ENCODE measurements around the gene SPATA20. TPM values are rescaled to one million over a fixed set of nuclear protein-coding genes. Genes with fewer than 3 reads are reported as not detected.

Gene SPATA20
- 149 and 176 TPM in 2 replicates for total RNA-seq (2022)
- Bru-seq, nascent RNA, result percentile 83 among the genes with signal in this experiment
- percentile 87 among the genes with signal in this experiment for BruChase-seq, experiment 1, labeled RNA remaining after a 2-hour chase
- BruChase-seq, experiment 2, labeled RNA remaining after a 6-hour chase, result percentile 92 among the genes with signal in this experiment
- long read RNA-seq, transcript SPATA20-201 (17 exons, 2,719 nt), result minor isoform, 31 of 192 reads
- long read RNA-seq, transcript SPATA20-205 (17 exons, 2,734 nt), result major isoform, 53 of 192 reads
- long read RNA-seq, partial matches to known transcripts, result 47 of 192 reads
- long read RNA-seq, other reads (novel, unspliced or antisense), result 57 of 192 reads

GRCh38 chr17:50547035-50547735 lies at the start of gene SPATA20:
Gene SPATA20 (plus strand): TSS chr17:50547174. CDS start chr17:50547209, 35 bp downstream.
- Mint-ChIP-seq H3K9me3 (ENCODE audit: unreplicated experiment) (no peaks in the 10 kb centered on the region), H3K36me3 (ENCODE audit: insufficient read depth, unreplicated experiment) (peaks cover 25% of the 10 kb centered on the region), H3K4me3 (ENCODE audit: unreplicated experiment) (peak within 1 kb of the TSS; percentile 80), H3K27ac (ENCODE audit: unreplicated experiment) (peak within 1 kb of the TSS; percentile 72), H3K27me3 (ENCODE audit: insufficient read depth, unreplicated experiment) (no peaks in the 10 kb centered on the region), H3K4me1 (ENCODE audit: low read depth, unreplicated experiment) (peaks cover 43% of the 10 kb centered on the region)
- intact Hi-C loops (cut with micrococcal nuclease; ENCODE audit: unreplicated experiment), result loop anchor here (1.0 to 10.0 kb wide), 9 partner anchors 13 to 410 kb away; partner anchors contain the start of gene CACNA1G
- ChIA-PET POLR2A (interaction anchor here (0.5 kb wide), 1 partner anchor 137 kb away, joined by 4 read pairs; no protein-coding TSS in a partner anchor), CTCF (interaction anchor here (0.6 to 5.6 kb wide), 10 partner anchors 8 to 236 kb away, joined by 3 to 272 read pairs (median 6); partner anchors contain the start of genes CACNA1G and RSAD1)
- Histone ChIP-seq H3K27me3 (replicated peaks; ENCODE audit: control insufficient read depth, insufficient read depth, low read length) (no peaks in the 10 kb centered on the region), H3K9me3 (no peaks in the 10 kb centered on the region), H3K4me3 (ENCODE audit: low read depth, low read length) (peak within 1 kb of the TSS; percentile 57), H3K4me1 (peaks cover 38% of the 10 kb centered on the region), H3K36me3 (ENCODE audit: control insufficient read depth, insufficient read depth, low read length) (peaks cover 8% of the 10 kb centered on the region)
- BruUV-seq (replicated peaks), result no TSS peak
- TF ChIP-seq CTCF (IDR thresholded peaks at IDR 0.05; ENCODE audit: insufficient read depth in 1 of 2, low read depth in 1 of 2, low read length in 1 of 2, severe bottlenecking in 1 of 2, unreplicated experiment in 1 of 2), result peak; percentile 100
- peak; percentile 99 for DNase-seq

- DNase-seq, result peak; percentile 57 to 68
- no peaks in the 10 kb centered on the region for H3K27me3 ChIP-seq (replicated peaks; ENCODE audit: control insufficient read depth, insufficient read depth, low read length)
- H3K9me3 ChIP-seq, result no peaks in the 10 kb centered on the region
- intact Hi-C loops (cut with micrococcal nuclease; ENCODE audit: unreplicated experiment), result no loop called here
- CTCF ChIA-PET, result interaction anchor here (0.8 to 1.3 kb wide), 4 partner anchors 14 to 30 kb away, joined by 3 to 6 read pairs (median 3); no protein-coding TSS in a partner anchor
- Mint-ChIP-seq H3K27me3 (ENCODE audit: insufficient read depth, unreplicated experiment) (no peaks in the 10 kb centered on the region), H3K4me3 (ENCODE audit: unreplicated experiment) (no peak overlapping the region), H3K27ac (ENCODE audit: unreplicated experiment) (peak overlapping the region; percentile 16), H3K4me1 (ENCODE audit: low read depth, unreplicated experiment) (peaks cover 8% of the 10 kb centered on the region), H3K36me3 (ENCODE audit: insufficient read depth, unreplicated experiment) (no peaks in the 10 kb centered on the region), H3K9me3 (ENCODE audit: unreplicated experiment) (no peaks in the 10 kb centered on the region)
- H3K4me3 ChIP-seq (ENCODE audit: low read depth, low read length), result no peak overlapping the region
- H3K36me3 ChIP-seq (ENCODE audit: control insufficient read depth, insufficient read depth, low read length), result no peaks in the 10 kb centered on the region
- peaks cover 8% of the 10 kb centered on the region for H3K4me1 ChIP-seq
- TF ChIP-seq CTCF (IDR thresholded peaks at IDR 0.05; ENCODE audit: insufficient read depth in 1 of 2, low read depth in 1 of 2, low read length in 1 of 2, severe bottlenecking in 1 of 2, unreplicated experiment in 1 of 2), result no peak
- POLR2A ChIA-PET, result no interaction called here
- no TSS peak for BruUV-seq (replicated peaks)
These were observed 48.7 kb upstream of the SPATA20 start for GRCh38 chr17:50498021-50498874.

- H3K27ac Mint-ChIP-seq (ENCODE audit: unreplicated experiment), result no peak overlapping the region
- H3K9me3 Mint-ChIP-seq (ENCODE audit: unreplicated experiment), result no peaks in the 10 kb centered on the region
- DNase-seq, result no peak
- Histone ChIP-seq H3K36me3 (ENCODE audit: control insufficient read depth, insufficient read depth, low read length) (no peaks in the 10 kb centered on the region), H3K27me3 (replicated peaks; ENCODE audit: control insufficient read depth, insufficient read depth, low read length) (no peaks in the 10 kb centered on the region), H3K9me3 (no peaks in the 10 kb centered on the region), H3K4me1 (peaks cover 12% of the 10 kb centered on the region), H3K4me3 (ENCODE audit: low read depth, low read length) (no peak overlapping the region)
- ChIA-PET CTCF (no interaction called here), POLR2A (no interaction called here)
- intact Hi-C loops (cut with micrococcal nuclease; ENCODE audit: unreplicated experiment), result no loop called here
- no peaks in the 10 kb centered on the region for H3K36me3 Mint-ChIP-seq (ENCODE audit: insufficient read depth, unreplicated experiment)
- H3K27me3 Mint-ChIP-seq (ENCODE audit: insufficient read depth, unreplicated experiment), result no peaks in the 10 kb centered on the region
- no peak overlapping the region for H3K4me3 Mint-ChIP-seq (ENCODE audit: unreplicated experiment)
- H3K4me1 Mint-ChIP-seq (ENCODE audit: low read depth, unreplicated experiment), result peaks cover 15% of the 10 kb centered on the region
- TF ChIP-seq CTCF (IDR thresholded peaks at IDR 0.05; ENCODE audit: insufficient read depth in 1 of 2, low read depth in 1 of 2, low read length in 1 of 2, severe bottlenecking in 1 of 2, unreplicated experiment in 1 of 2), result no peak
- no TSS peak for BruUV-seq (replicated peaks)
These were observed 47.7 kb upstream of the SPATA20 start for GRCh38 chr17:50499270-50499669.
